Measurements from ENCODE around the gene DPP7.
"Not testable (repeated sequence)": the region's sequence is repeated elsewhere in the genome, so short reads cannot be mapped to it uniquely, and the experiment has no call there.

DPP7 gene

GRCh38 chr9:137127301-137128157 is 13.0 kb upstream of the DPP7 start:
- H3K4me3 ChIP-seq (ENCODE audit: low read depth, low read length), result peak overlapping the region; percentile 82
- no peak for TF ChIP-seq CTCF (IDR thresholded peaks at IDR 0.05; ENCODE audit: control insufficient read depth, extremely low read depth, insufficient read depth)
- no peak for DNase-seq (ENCODE audit: low read depth)

- H3K4me3 ChIP-seq (ENCODE audit: low read depth, low read length), result peak overlapping the region; percentile 82
- no peak for TF ChIP-seq CTCF (IDR thresholded peaks at IDR 0.05; ENCODE audit: control insufficient read depth, extremely low read depth, insufficient read depth)
- DNase-seq (ENCODE audit: low read depth), result no peak
These were observed 12.3 kb upstream of the DPP7 start for GRCh38 chr9:137126786-137127185.

GRCh38 chr9:137123952-137124462 is 9.5 kb upstream of the DPP7 start:
- not testable (repeated sequence) for DNase-seq (ENCODE audit: low read depth); H3K4me3 ChIP-seq (ENCODE audit: low read depth, low read length)

GRCh38 chr9:137123468-137123837 is 8.9 kb upstream of the DPP7 start:
- no peak for DNase-seq (ENCODE audit: low read depth)
- no peak overlapping the region for H3K4me3 ChIP-seq (ENCODE audit: low read depth, low read length)
- no peak for TF ChIP-seq CTCF (IDR thresholded peaks at IDR 0.05; ENCODE audit: control insufficient read depth, extremely low read depth, insufficient read depth)

- not testable (repeated sequence) for H3K4me3 ChIP-seq (ENCODE audit: low read depth, low read length); DNase-seq (ENCODE audit: low read depth)
These were observed 8.4 kb upstream of the DPP7 start for GRCh38 chr9:137122796-137123467.

- not testable (repeated sequence) for DNase-seq (ENCODE audit: low read depth); H3K4me3 ChIP-seq (ENCODE audit: low read depth, low read length)
These were observed 7.6 kb upstream of the DPP7 start for GRCh38 chr9:137121927-137122795.

GRCh38 chr9:137118092-137118603 is 3.6 kb upstream of the DPP7 start:
- H3K4me3 ChIP-seq (ENCODE audit: low read depth, low read length); DNase-seq (ENCODE audit: low read depth): not testable (repeated sequence)

- TF ChIP-seq CTCF (IDR thresholded peaks at IDR 0.05; ENCODE audit: control insufficient read depth, extremely low read depth, insufficient read depth), result no peak
- DNase-seq (ENCODE audit: low read depth), result no peak
These were observed 2.8 kb upstream of the DPP7 start for GRCh38 chr9:137117269-137117731.

More at GRCh38 chr9:137117269-137117731, 2.8 kb upstream of the DPP7 start:
- no peak overlapping the region for H3K4me3 ChIP-seq (ENCODE audit: low read depth, low read length)
